H1 (cell line): ENCODE data around the gene PDLIM4.

Experiments used
- EZH2 ChIP-seq: fragments of 200-600 bp; sonication (generic); IDR thresholded peaks from 2 replicates; pipeline ENCODE4 v1.7.1; 2012; ENCODE audit warnings: low read depth, mild to moderate bottlenecking, moderate library complexity, low read length, inconsistent platforms; ENCODE audit not compliant: severe bottlenecking
- JUND ChIP-seq: IDR thresholded peaks from 2 replicates; pipeline ENCODE4 v1.6.1; 2011; ENCODE audit warnings: mild to moderate bottlenecking, improper control_type of control experiment, low read length
- NANOG ChIP-seq: IDR thresholded peaks from 2 replicates; pipeline ENCODE4 v1.6.1; 2011; ENCODE audit warnings: low read length, low read depth, mild to moderate bottlenecking, inconsistent platforms; ENCODE audit not compliant: insufficient read depth, poor library complexity, severe bottlenecking
- POLR2A ChIP-seq, 2 experiments: IDR thresholded peaks; 1 replicate in 1 of 2; 2 replicates in 1 of 2; pipeline ENCODE4 v1.6.1; 2011; ENCODE audit warnings: low read depth in 2 of 2, low read length in 2 of 2, mild to moderate bottlenecking in 2 of 2; ENCODE audit errors: control extremely low read depth in 1 of 2
- SIN3A ChIP-seq, 2 experiments: IDR thresholded peaks in 1 of 2; conservative IDR thresholded peaks in 1 of 2; 2 replicates each; pipeline ENCODE4 v1.6.1; 2011 to 2012; ENCODE audit warnings: low read length in 2 of 2, improper control_type of control experiment in 1 of 2, low read depth in 1 of 2, mild to moderate bottlenecking in 1 of 2
- TCF12 ChIP-seq: IDR thresholded peaks from 2 replicates; pipeline ENCODE4 v1.6.1; 2011; ENCODE audit warnings: low read depth, mild to moderate bottlenecking, low read length
- TF ChIP-seq, protein P1 (sequence below), 3 experiments: IDR thresholded peaks; 1 replicate in 2 of 3; 2 replicates in 1 of 3; pipeline versions ENCODE4 v1.5.1 to v1.6.1; 2011; ENCODE audit warnings: low read length in 3 of 3, mild to moderate bottlenecking in 3 of 3, inconsistent platforms in 2 of 3, low read depth in 1 of 3, moderate library complexity in 1 of 3; ENCODE audit not compliant: insufficient read depth in 1 of 3; ENCODE audit errors: control extremely low read depth in 1 of 3

DNA sequence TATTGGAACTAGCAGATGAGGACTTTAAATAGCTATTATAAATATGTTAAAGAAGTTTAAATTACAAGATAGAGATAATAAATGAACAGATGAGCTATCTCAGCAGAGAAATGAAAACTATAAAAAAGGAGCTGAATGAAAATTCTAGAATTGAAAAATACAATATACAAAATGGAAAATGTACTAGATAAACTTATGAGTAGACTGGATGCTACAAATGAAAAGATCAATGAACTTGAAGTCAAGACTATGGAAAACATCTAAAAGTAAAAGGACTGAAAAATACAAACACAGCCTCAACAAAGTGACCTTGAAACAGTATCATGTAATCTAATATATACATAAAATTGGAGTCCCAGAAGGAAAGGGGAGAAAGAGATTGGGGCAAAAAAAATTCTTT, 10.7 kb upstream of the PDLIM4 start:
- TF ChIP-seq, protein P1, sequence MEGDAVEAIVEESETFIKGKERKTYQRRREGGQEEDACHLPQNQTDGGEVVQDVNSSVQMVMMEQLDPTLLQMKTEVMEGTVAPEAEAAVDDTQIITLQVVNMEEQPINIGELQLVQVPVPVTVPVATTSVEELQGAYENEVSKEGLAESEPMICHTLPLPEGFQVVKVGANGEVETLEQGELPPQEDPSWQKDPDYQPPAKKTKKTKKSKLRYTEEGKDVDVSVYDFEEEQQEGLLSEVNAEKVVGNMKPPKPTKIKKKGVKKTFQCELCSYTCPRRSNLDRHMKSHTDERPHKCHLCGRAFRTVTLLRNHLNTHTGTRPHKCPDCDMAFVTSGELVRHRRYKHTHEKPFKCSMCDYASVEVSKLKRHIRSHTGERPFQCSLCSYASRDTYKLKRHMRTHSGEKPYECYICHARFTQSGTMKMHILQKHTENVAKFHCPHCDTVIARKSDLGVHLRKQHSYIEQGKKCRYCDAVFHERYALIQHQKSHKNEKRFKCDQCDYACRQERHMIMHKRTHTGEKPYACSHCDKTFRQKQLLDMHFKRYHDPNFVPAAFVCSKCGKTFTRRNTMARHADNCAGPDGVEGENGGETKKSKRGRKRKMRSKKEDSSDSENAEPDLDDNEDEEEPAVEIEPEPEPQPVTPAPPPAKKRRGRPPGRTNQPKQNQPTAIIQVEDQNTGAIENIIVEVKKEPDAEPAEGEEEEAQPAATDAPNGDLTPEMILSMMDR (IDR thresholded peaks at IDR 0.05; ENCODE audit: control extremely low read depth in 1 of 3, insufficient read depth in 1 of 3, low read depth in 1 of 3, low read length in 3 of 3) = no peak
- TF ChIP-seq TCF12 (no peak), SIN3A (conservative IDR thresholded peaks at IDR 0.05 in 1 of 2, IDR thresholded peaks at IDR 0.05 in 1 of 2; ENCODE audit: low read depth in 1 of 2, low read length in 2 of 2) (no peak), POLR2A (IDR thresholded peaks at IDR 0.05; ENCODE audit: control extremely low read depth in 1 of 2, low read depth in 2 of 2, low read length in 2 of 2) (no peak), NANOG (no peak), EZH2 (no peak), JUND (no peak)
